ENCODE results near the gene PRKAG2.
A peak's percentile ranks its signal among the peaks of the same experiment; 100 is the strongest.

Gene PRKAG2

DNA sequence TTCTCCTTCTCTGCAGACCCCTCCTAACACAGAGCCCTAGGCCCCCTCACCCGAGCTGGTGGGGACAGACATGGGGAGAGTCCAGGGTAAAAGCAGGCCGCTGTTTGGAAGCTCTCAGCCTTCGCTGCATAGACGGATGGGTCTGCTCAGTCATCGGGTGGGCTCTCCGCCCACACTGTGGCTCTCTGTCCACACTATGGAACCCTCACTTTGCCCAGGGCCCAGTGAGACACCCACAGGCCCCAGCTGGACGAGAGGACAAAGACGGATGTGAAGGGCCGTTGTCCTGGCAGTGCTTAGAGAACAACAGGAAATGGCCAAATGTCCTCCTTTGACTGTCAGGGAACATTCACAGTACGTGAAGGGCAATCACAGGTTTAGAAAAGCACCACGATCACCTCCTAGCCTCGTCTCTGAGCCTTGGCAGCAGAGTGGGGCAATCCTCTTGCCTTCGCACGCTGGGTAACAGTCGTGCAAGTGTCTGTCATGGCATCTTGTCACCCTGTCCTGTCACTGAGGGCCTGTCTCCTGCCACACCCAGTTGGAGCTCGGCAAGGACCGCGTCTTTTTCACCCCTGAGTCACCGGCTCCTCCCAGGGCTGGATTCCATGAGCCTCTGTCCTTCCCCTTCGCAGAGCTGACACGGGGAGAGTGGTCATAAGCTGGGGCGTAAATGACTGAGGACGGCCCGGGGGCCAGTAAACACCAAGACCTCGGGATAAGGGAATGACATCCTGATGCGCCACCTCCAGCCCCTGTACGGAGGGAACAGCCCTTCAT lies 80.6 kb downstream of the PRKAG2 start:
- H3K36me3 ChIP-seq (ENCODE audit: control insufficient read depth, insufficient read depth, low read length) = no peaks in the 10 kb centered on the region
- no peak for DNase-seq (ENCODE audit: extremely low read depth, insufficient read length)
- TF ChIP-seq, protein P1, sequence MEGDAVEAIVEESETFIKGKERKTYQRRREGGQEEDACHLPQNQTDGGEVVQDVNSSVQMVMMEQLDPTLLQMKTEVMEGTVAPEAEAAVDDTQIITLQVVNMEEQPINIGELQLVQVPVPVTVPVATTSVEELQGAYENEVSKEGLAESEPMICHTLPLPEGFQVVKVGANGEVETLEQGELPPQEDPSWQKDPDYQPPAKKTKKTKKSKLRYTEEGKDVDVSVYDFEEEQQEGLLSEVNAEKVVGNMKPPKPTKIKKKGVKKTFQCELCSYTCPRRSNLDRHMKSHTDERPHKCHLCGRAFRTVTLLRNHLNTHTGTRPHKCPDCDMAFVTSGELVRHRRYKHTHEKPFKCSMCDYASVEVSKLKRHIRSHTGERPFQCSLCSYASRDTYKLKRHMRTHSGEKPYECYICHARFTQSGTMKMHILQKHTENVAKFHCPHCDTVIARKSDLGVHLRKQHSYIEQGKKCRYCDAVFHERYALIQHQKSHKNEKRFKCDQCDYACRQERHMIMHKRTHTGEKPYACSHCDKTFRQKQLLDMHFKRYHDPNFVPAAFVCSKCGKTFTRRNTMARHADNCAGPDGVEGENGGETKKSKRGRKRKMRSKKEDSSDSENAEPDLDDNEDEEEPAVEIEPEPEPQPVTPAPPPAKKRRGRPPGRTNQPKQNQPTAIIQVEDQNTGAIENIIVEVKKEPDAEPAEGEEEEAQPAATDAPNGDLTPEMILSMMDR (IDR thresholded peaks at IDR 0.05; ENCODE audit: insufficient read depth, low read length, poor library complexity, severe bottlenecking) = no peak
- no peaks in the 10 kb centered on the region for H3K27me3 ChIP-seq (replicated peaks; ENCODE audit: control insufficient read depth, insufficient read depth, low read length)
- no peak overlapping the region for H3K4me3 ChIP-seq (replicated peaks; ENCODE audit: low read depth, low read length)

DNA sequence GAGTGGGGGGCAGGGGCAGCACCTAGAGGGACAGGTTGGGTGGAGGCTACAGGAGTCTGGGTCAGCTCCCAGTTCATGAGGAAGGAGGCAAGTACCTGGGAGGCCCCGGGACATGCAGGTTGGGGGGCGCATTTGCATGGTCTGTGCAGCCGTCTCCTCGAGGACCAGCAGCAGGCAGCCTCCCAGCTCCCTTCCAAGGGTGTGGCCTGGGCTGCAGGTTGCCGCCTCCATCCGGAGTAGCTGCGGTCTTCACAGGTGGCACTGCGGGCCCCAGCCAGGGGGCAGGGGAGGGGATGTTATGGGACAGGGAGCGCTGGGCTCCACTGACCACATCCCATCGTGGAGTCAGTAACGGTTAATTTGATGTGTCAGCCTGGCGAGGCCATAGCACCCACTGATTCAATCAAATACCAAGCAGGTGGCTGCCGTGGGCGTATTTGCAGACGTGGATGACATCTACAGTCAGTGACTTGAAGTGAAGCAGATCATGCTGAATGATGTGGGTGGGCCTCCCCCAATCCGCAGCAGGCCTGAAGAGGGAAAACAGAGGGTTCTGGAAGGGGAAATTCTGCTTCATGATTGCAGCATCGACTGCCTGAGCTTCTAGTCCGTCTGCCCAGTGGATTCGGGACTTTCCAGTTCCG lies 81.6 kb downstream of the PRKAG2 start:
- DNase-seq (ENCODE audit: extremely low read depth, insufficient read length) = peak; percentile 19
- TF ChIP-seq, protein P1 (IDR thresholded peaks at IDR 0.05; ENCODE audit: insufficient read depth, low read length, poor library complexity, severe bottlenecking) = no peak
- H3K4me3 ChIP-seq (replicated peaks; ENCODE audit: low read depth, low read length) = no peak overlapping the region
- H3K27me3 ChIP-seq (replicated peaks; ENCODE audit: control insufficient read depth, insufficient read depth, low read length) = no peaks in the 10 kb centered on the region
- no peaks in the 10 kb centered on the region for H3K36me3 ChIP-seq (ENCODE audit: control insufficient read depth, insufficient read depth, low read length)

- Histone ChIP-seq H3K4me3 (replicated peaks; ENCODE audit: low read depth, low read length) (no peak overlapping the region), H3K27me3 (replicated peaks; ENCODE audit: control insufficient read depth, insufficient read depth, low read length) (no peaks in the 10 kb centered on the region), H3K36me3 (ENCODE audit: control insufficient read depth, insufficient read depth, low read length) (no peaks in the 10 kb centered on the region)
- DNase-seq (ENCODE audit: extremely low read depth, insufficient read length) = no peak
- TF ChIP-seq, protein P1 (IDR thresholded peaks at IDR 0.05; ENCODE audit: insufficient read depth, low read length, poor library complexity, severe bottlenecking) = no peak
These were observed 82.3 kb downstream of the PRKAG2 start for GRCh38 chr7:151794508-151795167.

DNA sequence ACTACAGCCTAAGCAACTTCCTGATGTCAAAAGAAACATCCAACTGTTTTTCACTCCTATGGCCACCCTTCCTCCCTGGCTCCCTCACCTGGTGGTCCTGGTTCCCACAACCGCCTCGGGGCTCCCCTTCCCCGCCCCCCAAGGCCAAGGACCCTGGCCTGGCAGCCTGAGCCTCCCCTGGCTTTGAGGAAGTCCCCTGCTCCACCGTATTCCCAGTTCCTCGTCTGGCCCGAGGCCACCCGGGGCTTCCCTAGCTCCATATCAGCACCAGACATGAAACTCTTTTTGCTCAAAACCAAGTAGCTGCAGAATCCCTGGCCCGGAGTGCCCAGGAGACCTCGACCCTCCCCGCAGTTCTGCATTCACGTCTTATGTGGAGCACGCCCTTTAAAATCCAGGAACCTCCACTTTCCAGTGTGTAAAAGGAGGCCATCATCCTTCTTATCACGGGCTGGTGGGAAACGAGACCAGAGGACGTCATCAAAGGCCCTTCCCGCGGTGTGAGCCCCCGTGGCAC lies 82.9 kb downstream of the PRKAG2 start:
- H3K27me3 ChIP-seq (replicated peaks; ENCODE audit: control insufficient read depth, insufficient read depth, low read length) = no peaks in the 10 kb centered on the region
- DNase-seq (ENCODE audit: extremely low read depth, insufficient read length) = no peak
- no peaks in the 10 kb centered on the region for H3K36me3 ChIP-seq (ENCODE audit: control insufficient read depth, insufficient read depth, low read length)
- H3K4me3 ChIP-seq (replicated peaks; ENCODE audit: low read depth, low read length) = no peak overlapping the region
- TF ChIP-seq, protein P1 (IDR thresholded peaks at IDR 0.05; ENCODE audit: insufficient read depth, low read length, poor library complexity, severe bottlenecking) = no peak

- H3K36me3 ChIP-seq (ENCODE audit: control insufficient read depth, insufficient read depth, low read length) = no peaks in the 10 kb centered on the region
- no peak for DNase-seq (ENCODE audit: extremely low read depth, insufficient read length)
- TF ChIP-seq, protein P1 (IDR thresholded peaks at IDR 0.05; ENCODE audit: insufficient read depth, low read length, poor library complexity, severe bottlenecking) = no peak
- H3K27me3 ChIP-seq (replicated peaks; ENCODE audit: control insufficient read depth, insufficient read depth, low read length) = no peaks in the 10 kb centered on the region
- no peak overlapping the region for H3K4me3 ChIP-seq (replicated peaks; ENCODE audit: low read depth, low read length)
These were observed 83.4 kb downstream of the PRKAG2 start for GRCh38 chr7:151793531-151793951.
